Body of pancreas (tissue), 4 donors: ENCODE data around the gene TMEM270. TPM values are rescaled to one million over a fixed set of nuclear protein-coding genes. Genes with fewer than 3 reads are reported as not detected.

Source experiments
- ATAC-seq: fragments of 150-250 bp; one replicate; pipeline ENCODE4 v1.9.1; 2016
- DNase-seq, 4 donors: peaks; one replicate each; pipeline ENCODE4 v3.0.0-alpha.2; 2019
- H3K27ac ChIP-seq, 4 donors: fragments of 200-600 bp; sonication (generic); 1 replicate in 3 of 4; 2 replicates in 1 of 4; pipeline versions ENCODE4 v1.5.1 to v1.6.1; 2016 to 2019; ENCODE audit warnings: mild to moderate bottlenecking in 1 of 4, mixed read lengths in 1 of 4, moderate library complexity in 1 of 4
- H3K27me3 ChIP-seq, 2 donors: fragments of 200-600 bp; sonication (generic); one replicate each; pipeline ENCODE4 v1.6.0; 2016; ENCODE audit warnings: mild to moderate bottlenecking in 1 of 2
- H3K36me3 ChIP-seq, 2 donors: fragments of 200-600 bp; sonication (generic); replicated peaks in 1 of 2; 2 replicates each; pipeline ENCODE4 v1.5.1; 2016; ENCODE audit warnings: low read depth in 2 of 2; ENCODE audit not compliant: insufficient read depth in 1 of 2
- H3K4me1 ChIP-seq: fragments of 200-600 bp; sonication (generic); one replicate; pipeline ENCODE4 v1.6.0; 2016
- H3K4me3 ChIP-seq, 2 donors: fragments of 200-600 bp; sonication (generic); 1 replicate in 1 of 2; 2 replicates in 1 of 2; pipeline ENCODE4 v1.5.1; 2016 to 2019
- H3K9me3 ChIP-seq, 3 donors: fragments of 200-600 bp; sonication (generic); 1 replicate in 2 of 3; 2 replicates in 1 of 3; pipeline ENCODE4 v1.5.1; 2016
- CTCF ChIP-seq, 7 experiments: fragments of 450-650 bp in 4 of 7; fragments of 200-600 bp in 3 of 7; sonication (generic) in 3 of 7; IDR thresholded peaks; one replicate each; pipeline ENCODE4 v1.5.1; 2016 to 2019; ENCODE audit warnings: antibody characterized with exemption in 7 of 7
- POLR2A ChIP-seq, 3 donors: fragments of 450-650 bp; IDR thresholded peaks; one replicate each; pipeline ENCODE4 v1.6.1; 2016; ENCODE audit warnings: antibody characterized with exemption in 3 of 3, mild to moderate bottlenecking in 2 of 3
- WGBS, 2 donors: methylation state at CpG; one replicate each; pipeline ENCODE4 v1.1.5; 2017; 5-methylcytosine and 5-hydroxymethylcytosine counted together
- intact Hi-C: fragments of 100-400 bp; cut with DNase I; formaldehyde crosslinking; loops from one replicate; pipeline ENCODE4 v1.15.1; 2023
- total RNA-seq, 2 donors: library from RNA; depleted of rRNA; stranded (reverse); fragments of >200 nt; gene quantifications; one replicate each; pipeline ENCODE4 v1.1.0, GENCODE V29; 2016

The TMEM270 gene
- total RNA-seq, 2 donors from 2014 or later = not detected

GRCh38 chr7:73890555-73891147, 29.7 kb downstream of the TMEM270 start:
- Histone ChIP-seq H3K27me3 (no peaks in the 10 kb centered on the region), H3K4me1 (peaks cover 15% of the 10 kb centered on the region), H3K9me3 (no peaks in the 10 kb centered on the region), H3K36me3 (no peaks in the 10 kb centered on the region), H3K4me3 (no peak overlapping the region), H3K27ac (no peak overlapping the region)
- ATAC-seq (no peak), DNase-seq (no peak)
- intact Hi-C loops = no loop called here
- 85 to 87% methylated on average over 16 of the region's 16 CpGs for WGBS, 2 donors
- TF ChIP-seq POLR2A (IDR thresholded peaks at IDR 0.05) (no peak), CTCF (IDR thresholded peaks at IDR 0.05) (no peak)

- DNase-seq (no peak), ATAC-seq (no peak)
- WGBS, 2 donors = 83 to 84% methylated on average over 11 to 16 of the region's 16 CpGs
- Histone ChIP-seq H3K9me3 (no peaks in the 10 kb centered on the region), H3K4me1 (peaks cover 15% of the 10 kb centered on the region), H3K36me3 (no peaks in the 10 kb centered on the region), H3K27ac (no peak overlapping the region), H3K27me3 (no peaks in the 10 kb centered on the region), H3K4me3 (no peak overlapping the region)
- TF ChIP-seq POLR2A (IDR thresholded peaks at IDR 0.05) (no peak), CTCF (IDR thresholded peaks at IDR 0.05) (no peak)
- intact Hi-C loops = no loop called here
These were observed 30.4 kb downstream of the TMEM270 start for GRCh38 chr7:73891178-73891885.

- Histone ChIP-seq H3K9me3 (peaks cover 0 to 8% (median 0%) of the 10 kb centered on the region in 3 donors), H3K4me3 (no peak overlapping the region), H3K4me1 (peaks cover 15% of the 10 kb centered on the region), H3K27me3 (no peaks in the 10 kb centered on the region), H3K36me3 (no peaks in the 10 kb centered on the region), H3K27ac (no peak overlapping the region)
- WGBS, 2 donors = 57 to 58% methylated on average over 11 of the region's 11 CpGs
- DNase-seq (peak; percentile 42 to 67 (median 54)), ATAC-seq (no peak)
- TF ChIP-seq CTCF (IDR thresholded peaks at IDR 0.05) = no peak
- no peak for TF ChIP-seq POLR2A (IDR thresholded peaks at IDR 0.05)
- intact Hi-C loops = no loop called here
These were observed 31.3 kb downstream of the TMEM270 start for GRCh38 chr7:73892003-73892999.

GRCh38 chr7:73893342-73894101, 32.6 kb downstream of the TMEM270 start:
- TF ChIP-seq POLR2A (IDR thresholded peaks at IDR 0.05) (no peak), CTCF (IDR thresholded peaks at IDR 0.05) (no peak)
- Histone ChIP-seq H3K36me3 (no peaks in the 10 kb centered on the region), H3K4me1 (peaks cover 15% of the 10 kb centered on the region), H3K27ac (no peak overlapping the region), H3K9me3 (peaks cover 0 to 8% (median 0%) of the 10 kb centered on the region in 3 donors), H3K4me3 (no peak overlapping the region), H3K27me3 (no peaks in the 10 kb centered on the region)
- ATAC-seq = peak; percentile 47
- intact Hi-C loops = no loop called here
- DNase-seq = peak in 3 of 4 donors; percentile 45 to 63 (median 52)
- 29 to 50% methylated on average over 5 to 22 of the region's 22 CpGs for WGBS, 2 donors
